ENCODE measurements around the gene DAO.
"Not testable (repeated sequence)": the region's sequence is repeated elsewhere in the genome, so short reads cannot be mapped to it uniquely, and the experiment has no call there.

DAO gene

GRCh38 chr12:108850854-108851573 is 28.9 kb upstream of the DAO start:
- DNase-seq = no peak

GRCh38 chr12:108852674-108853309 is 27.1 kb upstream of the DAO start:
- DNase-seq = no peak

GRCh38 chr12:108853426-108853825 is 26.5 kb upstream of the DAO start:
- no peak for DNase-seq

- no peak for DNase-seq
Measured at GRCh38 chr12:108853981-108854446, 25.9 kb upstream of the DAO start.

GRCh38 chr12:108854451-108855283 is 25.2 kb upstream of the DAO start:
- DNase-seq = no peak

GRCh38 chr12:108855284-108856169 is 24.4 kb upstream of the DAO start:
- DNase-seq = no peak

- DNase-seq = no peak
Measured at GRCh38 chr12:108856170-108856427, 23.8 kb upstream of the DAO start.

GRCh38 chr12:108856428-108857157 is 23.3 kb upstream of the DAO start:
- peak; percentile 63 for DNase-seq

GRCh38 chr12:108857158-108857407 is 22.8 kb upstream of the DAO start:
- DNase-seq = peak; percentile 43

- peak; percentile 56 for DNase-seq
Measured at GRCh38 chr12:108858311-108859074, 21.4 kb upstream of the DAO start.

- DNase-seq = not testable (repeated sequence)
Measured at GRCh38 chr12:108859141-108859922, 20.6 kb upstream of the DAO start.

- no peak for DNase-seq
Measured at GRCh38 chr12:108859923-108860291, 20.0 kb upstream of the DAO start.

- no peak for DNase-seq
Measured at GRCh38 chr12:108860443-108860842, 19.4 kb upstream of the DAO start.

- no peak for DNase-seq
Measured at GRCh38 chr12:108861878-108862587, 17.9 kb upstream of the DAO start.

- no peak for DNase-seq
Measured at GRCh38 chr12:108862588-108862959, 17.3 kb upstream of the DAO start.

- no peak for DNase-seq
Measured at GRCh38 chr12:108865169-108865568, 14.7 kb upstream of the DAO start.

GRCh38 chr12:108866083-108866482 is 13.8 kb upstream of the DAO start:
- not testable (repeated sequence) for DNase-seq

- DNase-seq = no peak
Measured at GRCh38 chr12:108868781-108869180, 11.1 kb upstream of the DAO start.

GRCh38 chr12:108875280-108875679 is 4.6 kb upstream of the DAO start:
- no peak for DNase-seq

GRCh38 chr12:108875682-108876361 is 4.1 kb upstream of the DAO start:
- DNase-seq = no peak

Data from right hindlimb (tissue), 1 donor.